Glutamatergic neuron (in vitro differentiated cells): ENCODE data around the gene RALA. TPM values are rescaled to one million over a fixed set of nuclear protein-coding genes. Genes with fewer than 3 reads are reported as not detected.

Source experiments
- DNase-seq: peaks from one replicate; pipeline ENCODE4 v3.0.0; 2022
- H3K27ac Mint-ChIP-seq: one replicate; pipeline ENCODE4 v1.8.0; 2020; ENCODE audit warnings: mild to moderate bottlenecking, mixed read lengths, inconsistent platforms; ENCODE audit not compliant: unreplicated experiment
- H3K27me3 Mint-ChIP-seq: one replicate; pipeline ENCODE4 v1.8.0; 2020; ENCODE audit warnings: mild to moderate bottlenecking, moderate library complexity, mixed read lengths, inconsistent platforms; ENCODE audit not compliant: unreplicated experiment
- H3K36me3 Mint-ChIP-seq: one replicate; pipeline ENCODE4 v1.8.0; 2020; ENCODE audit warnings: mild to moderate bottlenecking, mixed read lengths, inconsistent platforms; ENCODE audit not compliant: unreplicated experiment
- H3K4me1 Mint-ChIP-seq: one replicate; pipeline ENCODE4 v1.8.0; 2020; ENCODE audit warnings: mild to moderate bottlenecking, low read depth, mixed read lengths, inconsistent platforms; ENCODE audit not compliant: unreplicated experiment
- H3K4me3 Mint-ChIP-seq: one replicate; pipeline ENCODE4 v1.8.0; 2020; ENCODE audit warnings: mild to moderate bottlenecking, mixed read lengths, inconsistent platforms; ENCODE audit not compliant: unreplicated experiment
- H3K9me3 Mint-ChIP-seq: one replicate; pipeline ENCODE4 v1.8.0; 2020; ENCODE audit warnings: mild to moderate bottlenecking, moderate library complexity, mixed read lengths, inconsistent platforms; ENCODE audit not compliant: unreplicated experiment
- CTCF ChIP-seq: fragments of 200-600 bp; sonication (generic); IDR thresholded peaks from one replicate; pipeline ENCODE4 v1.5.0; 2021; ENCODE audit not compliant: partially characterized antibody, unreplicated experiment
- total RNA-seq: library from RNA; stranded (reverse); fragmentation: NEBNext Ultra II Directional; extraction: Animal tissue kit (Norgen Biotek cat#: 25700); gene quantifications from one replicate; pipeline ENCODE4 v1.2.1, GENCODE V29; 2021; ENCODE audit not compliant: unreplicated experiment

Gene RALA
- total RNA-seq, 1 donor from 2014 or later, result 69.9 TPM

- peak overlapping the region; percentile 64 for H3K27ac Mint-ChIP-seq
- no peak for TF ChIP-seq CTCF
- peaks cover 12% of the 10 kb centered on the region for H3K27me3 Mint-ChIP-seq
- peak overlapping the region; percentile 96 for H3K4me3 Mint-ChIP-seq
- H3K4me1 Mint-ChIP-seq, result peaks cover 26% of the 10 kb centered on the region
- H3K9me3 Mint-ChIP-seq, result peaks cover 12% of the 10 kb centered on the region
- DNase-seq, result no peak
- no peaks in the 10 kb centered on the region for H3K36me3 Mint-ChIP-seq
These were observed 1.7 kb downstream of the RALA start for GRCh38 chr7:39624935-39625694.

GRCh38 chr7:39631736-39632308 lies 8.4 kb downstream of the RALA start:
- Mint-ChIP-seq H3K27me3 (peaks cover 4% of the 10 kb centered on the region), H3K4me1 (peaks cover 25% of the 10 kb centered on the region), H3K27ac (no peak overlapping the region), H3K4me3 (no peak overlapping the region), H3K36me3 (no peaks in the 10 kb centered on the region), H3K9me3 (peaks cover 3% of the 10 kb centered on the region)
- DNase-seq, result no peak
- no peak for TF ChIP-seq CTCF

GRCh38 chr7:39633563-39634477 lies 10.4 kb downstream of the RALA start:
- Mint-ChIP-seq H3K36me3 (no peaks in the 10 kb centered on the region), H3K27ac (no peak overlapping the region), H3K9me3 (peaks cover 1% of the 10 kb centered on the region), H3K4me1 (peaks cover 19% of the 10 kb centered on the region), H3K4me3 (no peak overlapping the region), H3K27me3 (no peaks in the 10 kb centered on the region)
- TF ChIP-seq CTCF, result no peak
- DNase-seq, result no peak

GRCh38 chr7:39634478-39634805 lies 11.1 kb downstream of the RALA start:
- H3K9me3 Mint-ChIP-seq, result peaks cover 1% of the 10 kb centered on the region
- H3K4me3 Mint-ChIP-seq, result no peak overlapping the region
- no peaks in the 10 kb centered on the region for H3K36me3 Mint-ChIP-seq
- no peak for TF ChIP-seq CTCF
- H3K27me3 Mint-ChIP-seq, result no peaks in the 10 kb centered on the region
- DNase-seq, result no peak
- H3K4me1 Mint-ChIP-seq, result peaks cover 19% of the 10 kb centered on the region
- H3K27ac Mint-ChIP-seq, result no peak overlapping the region

- DNase-seq, result no peak
- H3K27me3 Mint-ChIP-seq, result peaks cover 2% of the 10 kb centered on the region
- H3K27ac Mint-ChIP-seq, result no peak overlapping the region
- TF ChIP-seq CTCF, result no peak
- no peak overlapping the region for H3K4me3 Mint-ChIP-seq
- peaks cover 26% of the 10 kb centered on the region for H3K4me1 Mint-ChIP-seq
- H3K9me3 Mint-ChIP-seq, result peaks cover 1% of the 10 kb centered on the region
- peaks cover 5% of the 10 kb centered on the region for H3K36me3 Mint-ChIP-seq
These were observed 14.0 kb downstream of the RALA start for GRCh38 chr7:39637400-39637799.
